PC-3 (cell line): Measurements from ENCODE around the gene KIF13A.

Experiments
- CTCF ChIP-seq: fragments of 300-600 bp; sonication (generic); conservative IDR thresholded peaks from 2 replicates; pipeline ENCODE4 v1.5.1; 2017; ENCODE audit warnings: antibody characterized with exemption, low read depth, mild to moderate bottlenecking, low read length
- EZH2 ChIP-seq: fragments of 300-600 bp; sonication (generic); IDR thresholded peaks from one replicate; pipeline ENCODE4 v1.6.1; 2017; ENCODE audit warnings: antibody characterized with exemption, mild to moderate bottlenecking, low read length; ENCODE audit not compliant: unreplicated experiment
- EZH2phosphoT487 ChIP-seq: fragments of 300-600 bp; sonication (generic); IDR thresholded peaks from 2 replicates; pipeline ENCODE4 v1.6.1; 2018; ENCODE audit warnings: mild to moderate bottlenecking, antibody characterized with exemption, low read length, borderline replicate concordance

- no peak for TF ChIP-seq CTCF
- no peak for TF ChIP-seq EZH2
- TF ChIP-seq EZH2phosphoT487: no peak
Measured at GRCh38 chr6:17813542-17813941, 173.9 kb downstream of the KIF13A start.
